IPS DF 4.7 (cell line): Measurements from ENCODE around the gene GIPC1.

ENCODE experiments used
- DNase-seq: peaks from one replicate; pipeline ENCODE4 v3.0.0-alpha.2; 2013; ENCODE audit warnings: low spot score; ENCODE audit errors: extremely low read depth

The GIPC1 gene

DNA sequence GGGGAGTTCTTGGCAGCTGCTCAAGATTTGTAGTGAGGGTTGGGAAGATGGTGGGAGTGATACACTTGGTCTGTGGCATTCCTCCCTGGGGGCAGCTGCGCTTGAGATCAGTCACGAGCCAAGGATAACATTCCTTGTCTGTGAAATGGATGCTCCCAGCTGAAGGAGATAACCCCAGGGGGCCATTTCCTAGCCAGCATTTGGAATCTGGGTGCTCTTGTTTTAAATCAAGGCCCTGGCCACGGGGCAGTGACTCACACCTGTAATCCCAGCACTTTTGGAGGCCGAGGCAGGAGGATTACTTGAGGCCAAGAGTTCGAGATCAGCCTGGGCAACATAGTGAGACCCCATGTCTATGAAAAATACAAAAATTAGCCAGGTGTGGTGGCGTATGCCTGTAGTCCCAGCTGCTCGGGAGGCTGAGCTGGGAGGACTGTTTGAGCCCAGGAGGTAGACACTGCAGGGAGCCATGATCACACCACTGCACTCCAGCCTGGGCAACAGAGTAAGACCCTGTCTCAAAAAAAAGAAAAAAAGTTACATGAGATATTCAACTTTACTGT lies 58.3 kb downstream of the GIPC1 start:
- no peak for DNase-seq

DNA sequence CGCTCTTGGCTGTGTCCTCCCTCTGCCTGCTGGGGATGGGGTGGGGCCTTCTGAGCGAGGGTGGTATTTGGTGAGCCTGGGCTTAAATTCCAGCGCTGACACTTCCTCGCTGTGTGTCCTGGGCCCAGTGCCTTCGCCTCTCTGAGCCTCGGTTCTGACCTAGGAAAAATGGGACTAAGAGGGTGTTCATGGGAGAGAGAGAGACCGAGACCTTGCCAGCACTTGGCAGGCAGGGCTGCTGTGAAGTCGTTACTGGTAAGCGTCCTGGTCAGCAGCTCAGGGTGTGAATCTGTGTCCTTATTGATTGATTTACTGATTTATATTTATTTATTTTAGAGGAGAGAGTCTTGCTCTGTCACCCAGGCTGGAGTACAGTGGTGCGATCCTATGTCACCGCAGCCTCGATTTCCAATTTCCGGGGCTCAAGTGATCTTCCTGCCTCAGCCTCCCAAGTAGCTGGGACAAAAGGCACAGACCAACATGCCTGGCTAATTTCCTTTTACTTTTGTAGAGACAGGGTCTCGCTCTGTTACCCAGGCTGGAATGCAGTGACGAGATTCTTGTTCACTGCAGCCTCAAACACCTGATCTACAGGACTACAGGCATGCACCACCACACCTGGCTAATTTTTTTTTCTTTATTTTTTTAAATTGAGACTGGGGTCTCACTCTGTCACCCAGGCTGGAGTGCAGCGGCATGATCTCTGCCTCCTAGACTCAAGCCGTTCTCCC lies 60.4 kb downstream of the GIPC1 start:
- no peak for DNase-seq

DNA sequence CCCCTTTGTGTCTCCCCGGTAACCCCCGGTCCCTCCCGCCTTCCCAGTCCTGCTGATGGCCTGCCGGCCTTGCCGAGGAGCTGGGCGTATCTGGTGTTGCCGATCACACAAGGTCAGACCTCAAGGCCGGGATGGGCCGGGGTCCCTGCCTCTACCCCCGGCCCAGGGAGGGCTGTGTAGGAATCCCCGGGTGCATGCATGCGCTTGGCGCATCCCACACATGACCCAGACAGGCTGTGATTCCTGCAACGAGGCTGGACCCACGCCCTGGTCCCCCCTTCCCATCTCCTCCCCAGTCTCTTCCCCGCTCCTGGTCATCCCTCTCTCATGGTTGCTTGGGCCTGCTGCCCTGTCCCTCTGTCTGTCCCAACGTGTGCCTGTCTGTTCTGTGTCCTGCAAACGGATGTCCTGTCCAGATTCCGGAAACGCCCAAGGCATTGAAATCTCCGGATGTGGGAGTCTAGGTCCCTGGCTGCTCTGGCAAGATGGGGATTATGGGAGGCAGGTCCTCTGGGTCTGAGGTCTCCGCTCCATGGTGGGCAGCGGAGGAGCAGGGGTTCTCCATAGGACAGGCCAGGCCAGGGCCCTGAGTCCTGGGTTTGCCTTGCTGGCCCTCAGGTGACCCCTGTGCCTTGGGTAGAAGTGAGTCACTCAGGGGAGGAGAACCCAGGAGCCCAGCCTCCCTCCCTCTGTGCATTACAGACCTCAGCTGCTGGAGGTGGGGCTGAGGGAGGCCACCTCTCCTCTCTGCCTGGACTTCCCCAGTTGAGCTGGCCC lies 61.2 kb downstream of the GIPC1 start:
- DNase-seq = no peak

DNA sequence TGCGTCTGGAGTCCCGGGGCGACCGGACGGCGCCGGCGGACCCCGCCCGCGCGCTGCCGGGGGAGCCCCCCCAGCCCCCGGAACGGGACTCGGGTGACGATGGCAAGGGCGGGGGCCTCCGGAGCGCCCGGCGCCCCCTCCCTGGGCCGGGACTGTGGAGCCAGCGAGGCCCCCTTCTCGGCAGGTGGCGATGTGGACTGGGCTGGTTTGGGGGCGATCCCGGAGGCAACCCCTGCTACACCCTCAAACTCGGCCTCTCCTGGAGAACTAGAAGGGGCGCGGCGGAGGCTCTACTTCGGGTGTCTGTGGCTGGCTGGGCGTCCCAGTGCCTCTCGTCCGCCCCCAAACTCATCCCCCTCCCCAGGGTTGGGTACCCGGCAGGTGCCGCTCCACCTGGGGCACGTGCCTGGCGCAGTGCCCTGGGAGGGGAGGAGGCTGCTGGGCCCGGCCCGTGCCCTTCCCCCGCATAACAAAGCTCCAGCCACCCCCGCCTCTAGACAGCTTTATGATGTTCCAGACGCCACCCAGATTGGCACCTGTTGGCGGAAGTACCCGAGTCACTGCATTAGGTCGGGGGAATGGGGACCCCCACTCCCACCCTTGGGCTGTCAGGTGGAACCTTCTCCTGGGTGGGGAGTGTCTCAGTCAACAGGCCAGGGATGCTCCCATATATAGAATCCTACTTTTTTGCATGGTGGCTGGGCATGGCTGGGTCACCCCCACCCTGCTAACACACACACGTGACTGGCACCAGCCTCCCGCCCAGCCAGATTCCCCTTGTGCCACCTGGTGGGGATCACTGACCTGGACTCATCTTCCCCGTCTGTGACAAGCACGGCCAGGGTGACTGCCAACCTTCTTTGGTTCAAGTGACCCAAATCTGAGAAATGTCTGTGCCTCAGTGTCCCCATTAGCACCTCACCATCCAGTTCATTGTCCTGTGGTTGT lies 62.1 kb downstream of the GIPC1 start:
- no peak for DNase-seq

DNA sequence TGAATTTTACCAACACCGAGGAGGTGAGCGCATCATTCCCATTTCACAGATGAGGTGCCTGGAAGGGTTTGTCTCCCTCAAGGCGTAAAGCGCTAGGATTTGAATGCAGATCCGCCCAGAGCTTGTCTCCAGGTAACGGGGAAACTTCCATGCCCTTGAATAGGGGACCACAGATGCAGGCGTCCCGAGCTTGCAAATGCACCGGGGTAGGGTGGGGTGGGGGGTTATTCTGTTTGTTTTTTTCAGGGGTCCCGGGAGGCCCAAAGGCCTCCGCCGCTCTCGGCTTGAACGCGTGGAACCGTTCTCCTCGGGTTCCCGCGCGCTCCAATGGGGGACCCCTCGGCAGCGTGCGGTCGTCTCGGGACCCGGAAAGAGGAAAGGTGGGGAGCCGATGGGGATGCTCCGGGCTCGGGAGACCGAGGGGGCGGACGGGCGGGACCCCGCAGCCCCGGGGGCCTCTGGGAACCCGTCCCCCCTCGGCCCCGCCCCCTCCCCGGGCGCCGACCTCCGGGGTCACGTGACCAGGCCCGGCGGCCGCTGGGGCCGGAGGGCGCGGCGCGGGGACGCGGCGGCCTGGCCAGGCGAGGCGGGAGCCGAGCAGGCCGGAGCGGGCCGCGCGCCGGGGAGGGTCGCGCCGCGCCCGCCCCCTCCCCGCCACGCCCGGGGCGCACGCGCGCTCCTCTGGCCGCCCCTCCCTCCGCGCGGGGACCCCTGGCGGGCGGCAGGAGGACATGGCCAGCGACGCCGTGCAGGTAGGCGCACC lies 63.0 kb downstream of the GIPC1 start, which contains the start of gene PKN1:
Gene PKN1 (plus strand): TSS at position 516 of the 763 bp plus-strand sequence. CDS start 216 bp downstream, at position 732.
- no peak for DNase-seq

DNA sequence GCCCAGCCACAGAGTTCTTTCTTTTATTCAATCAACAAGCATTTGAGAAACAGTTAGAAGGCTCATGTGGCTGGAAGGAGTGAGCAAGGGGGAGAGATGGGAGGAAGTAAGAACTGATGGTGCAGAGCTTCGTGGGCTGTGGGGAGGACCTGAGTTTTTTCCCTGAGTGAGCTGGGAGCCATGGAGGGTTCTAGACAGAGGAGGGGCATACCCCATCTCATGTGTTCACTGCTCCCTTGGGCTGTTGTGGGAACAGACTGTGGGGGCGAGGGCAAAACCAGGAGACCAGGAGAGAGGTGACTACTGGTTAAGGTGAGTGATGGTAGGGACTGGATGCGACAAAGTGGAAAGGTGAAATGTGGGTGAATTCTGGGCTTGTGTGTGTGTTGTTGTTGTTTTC lies 65.2 kb downstream of the GIPC1 start:
- no peak for DNase-seq

DNA sequence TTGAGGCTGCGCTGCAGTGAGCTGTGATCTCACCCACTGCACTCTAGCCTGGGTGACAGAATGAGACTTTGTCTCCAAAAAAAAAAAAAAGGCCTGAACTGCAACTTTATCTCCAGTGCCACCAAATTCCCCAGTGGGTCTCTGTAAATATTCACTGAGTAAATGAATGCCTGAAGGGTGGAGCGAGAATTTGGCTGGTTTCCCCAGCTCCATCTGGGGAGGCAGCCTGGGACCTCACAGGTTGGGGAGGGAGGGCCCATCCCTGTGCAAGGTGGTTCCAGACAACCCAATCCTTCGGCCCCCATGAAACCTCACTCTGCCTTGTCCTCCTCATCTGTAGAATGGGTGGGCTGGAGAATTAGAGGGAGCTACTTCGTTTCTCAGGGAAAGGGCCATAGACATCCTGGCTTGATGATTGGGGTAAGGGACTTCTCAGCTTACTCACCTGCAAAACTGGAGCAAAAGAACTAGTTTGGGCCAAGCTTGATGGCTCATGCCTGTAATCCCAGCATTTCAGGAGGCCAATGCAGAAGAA lies 67.0 kb downstream of the GIPC1 start:
- DNase-seq = no peak
